Measurements from ENCODE around the gene N4BP3.
A peak's percentile ranks its signal among the peaks of the same experiment; 100 is the strongest.
"Not testable (repeated sequence)": the region's sequence is repeated elsewhere in the genome, so short reads cannot be mapped to it uniquely, and the experiment has no call there.

The N4BP3 gene

DNA sequence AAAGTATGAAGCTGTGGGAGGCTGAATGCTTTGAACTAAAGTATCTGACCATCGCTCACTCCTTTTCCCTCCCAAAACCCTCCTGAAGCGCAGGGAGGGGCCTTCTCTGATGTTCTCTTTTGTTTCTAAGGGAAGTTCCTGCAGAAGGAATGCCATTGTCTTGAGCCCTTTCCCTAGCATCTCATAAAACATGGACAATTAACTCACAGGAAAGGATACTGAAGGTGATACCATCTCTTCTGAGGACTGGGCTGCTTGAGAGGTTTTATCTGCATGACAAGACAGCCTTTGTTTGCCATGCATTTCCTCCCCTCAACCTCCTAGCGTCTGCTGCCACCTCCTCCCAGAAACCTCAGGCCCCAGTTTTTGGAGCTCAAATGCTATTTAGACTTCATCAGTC lies 13.2 kb downstream of the N4BP3 start:
- no peak for TF ChIP-seq Cebpa-rat (IDR thresholded peaks at IDR 0.05)
- Histone ChIP-seq H3K9ac (no peak overlapping the region), H3K4me3 (no peak overlapping the region)

DNA sequence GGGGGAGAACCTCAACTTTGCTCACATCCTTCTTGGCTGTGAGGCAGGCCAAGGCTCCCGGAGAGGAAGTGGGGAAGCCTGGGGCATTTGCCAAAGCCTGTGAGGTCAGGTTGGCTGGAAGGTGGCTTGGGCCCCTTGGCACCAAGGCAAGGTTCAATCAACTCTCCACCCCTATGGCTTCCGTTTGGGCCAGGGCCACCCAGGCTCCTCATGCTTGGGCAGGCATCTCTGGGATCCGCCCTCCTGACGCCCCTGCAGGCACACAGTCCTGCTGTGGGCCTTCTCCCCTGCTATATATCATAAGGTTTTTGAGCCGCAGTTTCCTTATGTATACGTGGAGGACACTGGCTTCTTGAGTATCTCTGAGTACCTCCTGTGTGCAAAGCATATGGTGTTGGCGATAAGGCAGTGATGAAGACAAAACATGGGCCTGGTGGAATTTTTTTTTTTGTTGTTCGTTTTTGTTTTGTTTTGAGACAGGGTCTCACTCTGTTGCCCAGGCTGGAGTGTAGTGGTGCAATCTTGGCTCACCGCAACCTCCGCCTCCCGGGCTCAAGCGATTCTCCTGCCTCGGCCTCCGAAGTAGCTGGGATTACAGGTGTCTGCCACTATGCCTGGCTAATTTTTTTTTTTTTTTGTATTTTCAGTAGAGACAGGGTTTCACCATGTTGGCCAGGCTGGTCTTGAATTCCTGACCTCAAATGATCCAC lies 14.1 kb downstream of the N4BP3 start:
- H3K9ac ChIP-seq, H3K4me3 ChIP-seq, H3K9me3 ChIP-seq, H3K27me3 ChIP-seq, H3K27ac ChIP-seq: not testable (repeated sequence)
- Histone ChIP-seq H3K4me2 (peak overlapping the region; percentile 40), H4K20me1 (peaks cover 33% of the 10 kb centered on the region; the same call in 1 of the 2 replicates), H3K36me3 (peaks cover 16% of the 10 kb centered on the region; the same call in 1 of the 2 replicates), H3K4me1 (peaks cover 78% of the 10 kb centered on the region)

More for the DNA sequence above, 13.2 kb downstream of the N4BP3 start:
- H3K27ac ChIP-seq: 0 out of 2 replicates have a peak overlapping the region, but pooled peaks have one; percentile 4
- peaks cover 25% of the 10 kb centered on the region; the same call in 1 of the 2 replicates for H4K20me1 ChIP-seq
- H3K36me3 ChIP-seq: peaks cover 21% of the 10 kb centered on the region; the same call in 1 of the 2 replicates
- no peaks in the 10 kb centered on the region for H3K9me3 ChIP-seq
- H3K4me2 ChIP-seq: 0 out of 2 replicates have a peak overlapping the region, but pooled peaks have one; percentile 20
- peaks cover 82% of the 10 kb centered on the region for H3K4me1 ChIP-seq
- no peaks in the 10 kb centered on the region for H3K27me3 ChIP-seq

DNA sequence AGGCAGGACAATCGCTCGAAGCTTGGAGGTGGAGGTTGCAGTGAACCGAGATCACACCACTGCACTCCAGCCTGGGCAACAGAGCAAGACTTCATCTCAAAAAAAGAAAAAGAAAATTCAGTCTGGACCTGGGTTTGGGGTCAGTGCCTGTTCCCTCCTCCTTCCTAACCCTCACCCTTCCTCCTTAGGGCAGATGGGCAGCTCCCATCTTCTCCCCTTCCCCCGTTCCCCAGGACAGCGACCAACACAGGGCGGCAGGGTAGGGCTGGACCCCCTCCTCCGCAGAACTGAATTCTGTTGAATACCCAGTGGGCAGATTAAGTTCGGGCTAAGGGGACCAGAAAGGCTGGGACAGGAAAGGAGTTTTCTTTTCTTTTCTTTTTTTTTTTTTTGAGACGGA lies 16.0 kb downstream of the N4BP3 start:
- Histone ChIP-seq H3K4me3 (no peak overlapping the region), H3K4me2 (peak overlapping the region; percentile 91), H3K4me1 (peaks cover 59% of the 10 kb centered on the region), H3K9ac (no peak overlapping the region), H3K27ac (no peak overlapping the region), H3K9me3 (no peaks in the 10 kb centered on the region), H4K20me1 (peaks cover 18% of the 10 kb centered on the region; the same call in 1 of the 2 replicates), H3K36me3 (peaks cover 15% of the 10 kb centered on the region; the same call in 1 of the 2 replicates), H3K27me3 (no peaks in the 10 kb centered on the region)
- no peak for TF ChIP-seq Cebpa-rat (IDR thresholded peaks at IDR 0.05)

DNA sequence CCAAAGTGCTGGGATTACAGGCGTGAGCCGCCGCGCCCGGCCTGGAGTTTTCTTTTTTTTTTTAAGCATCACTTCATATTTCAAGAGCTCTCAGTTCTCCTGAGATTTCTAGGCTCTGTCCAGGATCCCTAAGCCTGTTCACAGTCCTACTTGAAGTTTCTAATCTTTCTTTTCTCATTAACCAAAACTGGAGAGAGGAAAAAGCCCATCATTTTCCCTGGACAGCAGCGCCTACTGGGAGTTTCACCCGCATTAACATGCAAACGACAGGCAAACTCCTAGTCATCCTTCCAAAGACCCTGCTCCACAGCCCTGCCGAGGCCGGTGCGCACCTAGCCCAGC lies 16.9 kb downstream of the N4BP3 start:
- peaks cover 50% of the 10 kb centered on the region for H3K4me1 ChIP-seq
- H3K27ac ChIP-seq: peak overlapping the region; percentile 93
- H3K9ac ChIP-seq: peak overlapping the region; percentile 86
- not testable (repeated sequence) for H4K20me1 ChIP-seq, H3K36me3 ChIP-seq, H3K27me3 ChIP-seq, H3K9me3 ChIP-seq
- peak overlapping the region; percentile 76 for H3K4me3 ChIP-seq
- peak overlapping the region; percentile 91 for H3K4me2 ChIP-seq

DNA sequence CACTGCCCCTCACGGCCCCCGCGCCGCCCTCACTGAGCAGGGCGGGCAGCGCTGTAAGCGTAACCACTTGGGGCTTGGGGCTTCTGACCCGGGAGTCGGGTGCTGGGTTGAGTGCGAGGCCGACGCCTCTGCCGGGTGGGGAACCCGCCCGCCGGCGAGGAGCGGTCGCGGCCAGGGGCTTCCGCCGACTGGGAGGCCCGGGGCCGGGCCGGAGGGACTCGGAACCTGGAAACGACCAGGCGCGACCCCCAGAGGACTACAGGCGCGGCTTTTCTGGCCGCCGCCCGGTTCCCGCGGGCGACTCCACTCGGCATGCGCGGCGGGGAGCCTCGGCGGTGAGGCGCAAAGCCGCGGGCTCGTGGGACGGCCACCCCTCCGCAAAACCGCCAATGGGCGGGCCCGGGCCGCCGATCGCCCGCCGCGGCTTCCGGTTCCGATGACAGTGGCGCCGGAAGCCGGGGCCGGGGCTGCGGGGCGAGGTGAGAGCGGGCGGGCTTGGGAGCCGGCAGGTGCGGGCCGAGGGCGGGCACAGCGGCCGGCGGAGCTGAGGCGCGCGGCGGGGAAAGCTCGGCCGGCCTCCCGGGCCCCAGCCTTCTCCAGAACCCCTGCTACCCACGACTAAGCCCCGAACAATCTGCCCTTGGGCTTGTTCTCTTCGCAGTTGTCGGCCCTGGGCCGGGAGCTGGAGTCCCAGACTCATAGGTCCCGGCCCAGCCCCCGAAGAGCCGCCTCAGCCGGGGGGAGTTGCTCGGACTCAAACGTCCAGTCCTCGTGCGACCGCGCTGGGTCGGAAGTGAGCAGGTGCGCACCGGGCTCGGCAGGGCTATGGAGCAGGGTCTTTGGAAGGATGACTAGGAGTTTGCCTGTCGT lies 17.5 kb downstream of the N4BP3 start, which contains the start of gene RMND5B:
Gene RMND5B, plus strand, starts transcription at position 439 of the 870 bp plus-strand sequence. CDS start 7,106 bp downstream, outside the sequence.
- TF ChIP-seq Cebpa-rat (IDR thresholded peaks at IDR 0.05): no peak

DNA sequence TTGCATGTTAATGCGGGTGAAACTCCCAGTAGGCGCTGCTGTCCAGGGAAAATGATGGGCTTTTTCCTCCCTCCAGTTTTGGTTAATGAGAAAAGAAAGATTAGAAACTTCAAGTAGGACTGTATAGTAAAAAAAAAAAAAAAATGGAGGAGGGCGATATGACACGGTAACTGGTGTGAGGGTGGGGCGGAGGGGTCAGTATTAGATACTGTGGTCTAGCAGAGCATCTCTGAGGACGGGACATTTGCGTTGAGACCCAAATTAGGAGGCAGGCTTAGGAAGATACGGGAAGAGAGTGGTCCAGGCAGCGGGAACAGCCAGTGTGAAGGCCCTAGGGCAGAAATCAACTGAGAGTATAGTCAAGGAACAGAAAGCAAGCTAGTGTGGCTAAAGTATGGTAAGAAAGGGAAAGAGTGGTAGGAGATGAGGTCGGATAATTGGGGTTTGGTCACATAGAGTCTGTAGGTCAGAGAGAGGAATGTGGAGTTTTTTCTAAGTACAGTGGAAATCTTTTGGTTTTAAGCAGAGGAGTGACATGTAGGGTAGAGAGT lies 18.2 kb downstream of the N4BP3 start:
- no peak for TF ChIP-seq Cebpa-rat (IDR thresholded peaks at IDR 0.05)
- peak overlapping the region; percentile 86 for H3K9ac ChIP-seq
- H3K4me3 ChIP-seq: peak overlapping the region; percentile 76
- H3K9me3 ChIP-seq: no peaks in the 10 kb centered on the region
- H3K36me3 ChIP-seq: peaks cover 21% of the 10 kb centered on the region
- no peaks in the 10 kb centered on the region for H3K27me3 ChIP-seq
- peak overlapping the region; percentile 91 for H3K4me2 ChIP-seq
- peaks cover 10% of the 10 kb centered on the region; the same call in 1 of the 2 replicates for H4K20me1 ChIP-seq
- H3K27ac ChIP-seq: peak overlapping the region; percentile 93
- H3K4me1 ChIP-seq: peaks cover 40% of the 10 kb centered on the region

More for the DNA sequence above, 17.5 kb downstream of the N4BP3 start, which contains the start of gene RMND5B:
- Histone ChIP-seq H3K36me3 (peaks cover 14% of the 10 kb centered on the region), H3K27me3 (no peaks in the 10 kb centered on the region), H3K4me3 (peak within 1 kb of the TSS; percentile 76), H3K4me1 (peaks cover 47% of the 10 kb centered on the region), H3K4me2 (peak within 1 kb of the TSS; percentile 91), H4K20me1 (0 out of 2 replicates have a peak, but pooled peaks cover 7% of the 10 kb centered on the region), H3K27ac (peak within 1 kb of the TSS; percentile 93), H3K9ac (peak within 1 kb of the TSS; percentile 86), H3K9me3 (no peaks in the 10 kb centered on the region)

DNA sequence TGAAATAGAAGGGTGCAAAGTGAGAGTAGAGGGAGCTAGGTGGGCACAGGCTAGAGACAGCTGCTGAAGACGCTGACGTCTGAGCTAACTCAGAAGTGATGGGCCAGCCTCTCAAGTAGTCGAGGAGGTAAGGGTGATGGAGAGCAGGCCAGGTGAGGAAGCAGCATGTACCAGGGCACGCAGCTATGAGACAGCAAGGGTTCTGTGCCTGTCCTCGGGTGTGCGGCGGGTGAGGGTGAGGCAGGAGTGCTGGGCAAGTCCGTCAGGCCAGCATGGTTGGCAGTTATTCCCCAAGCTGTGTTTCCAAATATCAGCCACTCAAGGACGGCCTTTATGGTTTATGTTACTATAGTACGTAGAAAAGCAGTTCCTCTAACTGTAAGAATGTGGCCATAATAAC lies 23.7 kb downstream of the N4BP3 start:
- no peak for TF ChIP-seq Cebpa-rat (IDR thresholded peaks at IDR 0.05)
- H3K27me3 ChIP-seq: no peaks in the 10 kb centered on the region
- no peak overlapping the region for H3K4me3 ChIP-seq
- H4K20me1 ChIP-seq: peaks cover 20% of the 10 kb centered on the region; the same call in 1 of the 2 replicates
- no peaks in the 10 kb centered on the region for H3K4me1 ChIP-seq
- H3K9ac ChIP-seq: no peak overlapping the region
- no peak overlapping the region for H3K27ac ChIP-seq
- H3K4me2 ChIP-seq: no peak overlapping the region
- H3K9me3 ChIP-seq: no peaks in the 10 kb centered on the region
- H3K36me3 ChIP-seq: peaks cover 59% of the 10 kb centered on the region

DNA sequence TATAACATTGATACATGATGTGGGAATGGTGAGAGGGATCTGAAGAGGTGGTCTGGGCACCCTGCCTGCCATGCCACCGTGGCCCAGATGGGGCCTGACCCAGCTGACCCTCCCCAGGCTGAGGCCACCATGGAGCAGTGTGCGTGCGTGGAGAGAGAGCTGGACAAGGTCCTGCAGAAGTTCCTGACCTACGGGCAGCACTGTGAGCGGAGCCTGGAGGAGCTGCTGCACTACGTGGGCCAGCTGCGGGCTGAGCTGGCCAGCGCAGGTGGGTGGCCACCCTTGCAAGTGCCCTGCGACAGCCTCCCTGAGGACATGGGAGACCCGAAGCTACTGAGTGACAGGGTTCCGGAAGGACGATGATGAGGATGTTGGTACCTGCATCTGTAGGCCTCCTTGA lies 24.7 kb downstream of the N4BP3 start:
- Histone ChIP-seq H3K27ac (no peak overlapping the region), H3K4me1 (no peaks in the 10 kb centered on the region), H3K4me3 (no peak overlapping the region), H4K20me1 (peaks cover 16% of the 10 kb centered on the region; the same call in 1 of the 2 replicates), H3K27me3 (no peaks in the 10 kb centered on the region), H3K4me2 (no peak overlapping the region), H3K9ac (no peak overlapping the region), H3K36me3 (peaks cover 69% of the 10 kb centered on the region), H3K9me3 (no peaks in the 10 kb centered on the region)
- no peak for TF ChIP-seq Cebpa-rat (IDR thresholded peaks at IDR 0.05)

DNA sequence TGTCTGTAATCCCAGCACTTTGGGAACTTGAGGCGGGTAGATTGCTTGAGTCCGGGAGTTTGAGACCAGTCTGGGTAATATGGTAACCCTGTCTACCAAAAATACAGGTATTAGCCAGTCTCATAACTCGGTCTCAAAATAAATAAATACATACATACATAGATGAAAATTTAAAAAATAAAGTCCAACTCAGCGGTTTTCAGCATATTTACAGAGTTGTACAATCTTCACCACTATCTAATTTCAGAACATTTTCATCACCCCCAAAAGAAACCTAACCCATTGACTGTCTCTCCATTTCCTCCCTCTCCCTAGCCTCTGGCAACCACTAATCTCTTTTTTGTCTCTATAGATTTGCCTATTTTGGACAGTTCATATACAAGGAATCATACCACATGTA lies 28.2 kb downstream of the N4BP3 start:
- TF ChIP-seq Cebpa-rat (IDR thresholded peaks at IDR 0.05): no peak
- Histone ChIP-seq H3K27ac (no peak overlapping the region), H3K27me3 (no peaks in the 10 kb centered on the region), H3K9me3 (no peaks in the 10 kb centered on the region), H3K36me3 (peaks cover 83% of the 10 kb centered on the region), H4K20me1 (peaks cover 29% of the 10 kb centered on the region), H3K4me2 (no peak overlapping the region), H3K4me3 (no peak overlapping the region), H3K9ac (no peak overlapping the region), H3K4me1 (no peaks in the 10 kb centered on the region)
